ENCODE measurements around the gene HCRTR1. TPM values are rescaled to one million over a fixed set of nuclear protein-coding genes. Genes with fewer than 3 reads are reported as not detected.

The HCRTR1 gene
- total and polyA plus RNA-seq, 2 donors (not counting 3 experiments of a cell fraction or from before 2014, with no cell fraction given): 0.93 to 1.5 TPM

DNA sequence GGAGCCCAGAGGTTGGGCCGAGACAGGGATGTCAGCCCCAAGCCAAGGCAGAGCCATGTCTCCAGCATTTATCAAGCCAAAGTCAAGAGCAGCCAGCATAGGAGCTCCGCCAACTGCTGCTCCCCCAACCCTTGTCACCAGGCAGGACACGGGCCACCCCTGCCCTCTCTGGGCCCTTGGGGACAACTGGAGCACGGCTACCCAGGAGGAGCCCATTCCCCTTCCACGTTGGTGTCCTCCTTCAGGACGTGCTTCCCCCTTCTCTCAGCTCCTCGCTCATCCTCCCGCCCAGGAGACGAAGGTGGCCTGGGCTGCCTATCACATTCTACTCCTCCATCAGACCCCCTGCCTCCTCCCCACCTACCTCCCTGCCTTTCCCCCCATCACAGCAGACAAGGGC lies 47.0 kb downstream of the HCRTR1 start:
- H3K4me1 ChIP-seq (ENCODE audit: control insufficient read depth, extremely low read depth, insufficient read depth, low read length): peaks cover 2% of the 10 kb centered on the region
- H3K4me3 ChIP-seq (replicated peaks in 1 of 3; ENCODE audit: insufficient read depth in 1 of 3, low read depth in 1 of 3, low read length in 3 of 3): no peak overlapping the region
- no peaks in the 10 kb centered on the region for H3K79me2 ChIP-seq (ENCODE audit: control insufficient read depth, insufficient read depth, low read length)
- DNase-seq (ENCODE audit: low read depth, low spot score) (no peak), FAIRE-seq (no peak)
- H4K20me1 ChIP-seq (replicated peaks; ENCODE audit: control insufficient read depth, extremely low read depth, insufficient read depth, low read length): no peaks in the 10 kb centered on the region
- H3K9ac ChIP-seq (replicated peaks; ENCODE audit: extremely low read depth, insufficient read depth, low read length): no peak overlapping the region
- no peak overlapping the region for H2AFZ ChIP-seq (ENCODE audit: low read depth, low read length)
- no peak for TF ChIP-seq POLR2A (IDR thresholded peaks at IDR 0.05; ENCODE audit: low read depth, low read length)
- no peak for TF ChIP-seq FOS (IDR thresholded peaks at IDR 0.05; ENCODE audit: borderline replicate concordance, insufficient read depth, low read length)
- no peak for TF ChIP-seq GATA2 (IDR thresholded peaks at IDR 0.05; ENCODE audit: insufficient read depth, insufficient read length, low read depth, low read length)
- no peak for TF ChIP-seq MYC (IDR thresholded peaks at IDR 0.05; ENCODE audit: low read depth, low read length)
- TF ChIP-seq MAX (IDR thresholded peaks at IDR 0.05; ENCODE audit: insufficient read depth, insufficient read length): no peak
- no peak for TF ChIP-seq JUN (IDR thresholded peaks at IDR 0.05; ENCODE audit: borderline replicate concordance, insufficient read depth, insufficient read length, low read depth)
- TF ChIP-seq EZH2 (IDR thresholded peaks at IDR 0.05; ENCODE audit: borderline replicate concordance, low read depth, low read length, severe bottlenecking): no peak
- TF ChIP-seq POLR2AphosphoS5 (IDR thresholded peaks at IDR 0.05; ENCODE audit: insufficient read depth, low read depth, low read length): no peak
- TF ChIP-seq, protein P1, sequence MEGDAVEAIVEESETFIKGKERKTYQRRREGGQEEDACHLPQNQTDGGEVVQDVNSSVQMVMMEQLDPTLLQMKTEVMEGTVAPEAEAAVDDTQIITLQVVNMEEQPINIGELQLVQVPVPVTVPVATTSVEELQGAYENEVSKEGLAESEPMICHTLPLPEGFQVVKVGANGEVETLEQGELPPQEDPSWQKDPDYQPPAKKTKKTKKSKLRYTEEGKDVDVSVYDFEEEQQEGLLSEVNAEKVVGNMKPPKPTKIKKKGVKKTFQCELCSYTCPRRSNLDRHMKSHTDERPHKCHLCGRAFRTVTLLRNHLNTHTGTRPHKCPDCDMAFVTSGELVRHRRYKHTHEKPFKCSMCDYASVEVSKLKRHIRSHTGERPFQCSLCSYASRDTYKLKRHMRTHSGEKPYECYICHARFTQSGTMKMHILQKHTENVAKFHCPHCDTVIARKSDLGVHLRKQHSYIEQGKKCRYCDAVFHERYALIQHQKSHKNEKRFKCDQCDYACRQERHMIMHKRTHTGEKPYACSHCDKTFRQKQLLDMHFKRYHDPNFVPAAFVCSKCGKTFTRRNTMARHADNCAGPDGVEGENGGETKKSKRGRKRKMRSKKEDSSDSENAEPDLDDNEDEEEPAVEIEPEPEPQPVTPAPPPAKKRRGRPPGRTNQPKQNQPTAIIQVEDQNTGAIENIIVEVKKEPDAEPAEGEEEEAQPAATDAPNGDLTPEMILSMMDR (IDR thresholded peaks at IDR 0.05; ENCODE audit: extremely low read depth in 1 of 2, insufficient read depth in 1 of 2, low read depth in 1 of 2, low read length in 2 of 2): no peak
- ChIA-PET CTCF (interaction anchor here (0.7 to 11.5 kb wide), 22 partner anchors 11 to 299 kb away, joined by 3 to 180 read pairs (median 5); partner anchors contain the start of gene COL16A1), POLR2A (interaction anchor here (0.6 to 1.2 kb wide), 3 partner anchors 81 to 187 kb away, joined by 3 to 4 read pairs (median 3); no protein-coding TSS in a partner anchor)
- H3K27me3 ChIP-seq (ENCODE audit: control insufficient read depth in 2 of 2, insufficient read depth in 2 of 2, low read length in 2 of 2): no peaks in the 10 kb centered on the region
- dilution Hi-C loops (cut with MboI; ENCODE audit: extremely low pct_ligation_motif_present, low sequenced_read_pairs) (no loop called here), intact Hi-C loops (cut with micrococcal nuclease) (loop anchor here (1.0 to 5.0 kb wide), 4 partner anchors 51 to 298 kb away; no protein-coding TSS in a partner anchor)
- H3K4me2 ChIP-seq (ENCODE audit: insufficient read depth, low read length): no peak overlapping the region
- no TSS peak for BruUV-seq (replicated peaks)
- H3K9me3 ChIP-seq (replicated peaks; ENCODE audit: control insufficient read depth, insufficient read depth, low read length): no peaks in the 10 kb centered on the region
- no peaks in the 10 kb centered on the region for H3K9me1 ChIP-seq (replicated peaks; ENCODE audit: control insufficient read depth, extremely low read depth, insufficient read depth, low read length)
- H3K27ac ChIP-seq (ENCODE audit: insufficient read depth, low read depth, low read length): no peak overlapping the region
- no peaks in the 10 kb centered on the region for H3K36me3 ChIP-seq (ENCODE audit: control insufficient read depth in 2 of 2, extremely low read depth in 1 of 2, insufficient read depth in 2 of 2, low read length in 2 of 2)

All from endothelial cell of umbilical vein (primary cell).